ENCODE data around the gene H2BK1. TPM values are rescaled to one million over a fixed set of nuclear protein-coding genes. Genes with fewer than 3 reads are reported as not detected.

Gene H2BK1
- total RNA-seq, 1 donor from 2014 or later: not detected

- no peak for DNase-seq (ENCODE audit: extremely low spot score in 2 of 2)
- TF ChIP-seq POLR2AphosphoS5 (IDR thresholded peaks at IDR 0.05; ENCODE audit: insufficient read depth in 1 of 2, low read depth in 1 of 2) (no peak), CTCF (IDR thresholded peaks at IDR 0.05) (no peak), POLR2A (IDR thresholded peaks at IDR 0.05) (no peak)
- no peaks in the 10 kb centered on the region for H3K27me3 ChIP-seq
- H3K4me1 ChIP-seq: no peaks in the 10 kb centered on the region
- H3K27ac ChIP-seq: no peak overlapping the region
- no peaks in the 10 kb centered on the region for H3K9me3 ChIP-seq
- H3K36me3 ChIP-seq: no peaks in the 10 kb centered on the region
- intact Hi-C loops (cut with DNase I): no loop called here
- H3K4me3 ChIP-seq: no peak overlapping the region
Observed at GRCh38 chr7:151193203-151193978, 16.9 kb downstream of the H2BK1 start.

GRCh38 chr7:151192002-151192539, 18.2 kb downstream of the H2BK1 start:
- intact Hi-C loops (cut with DNase I): no loop called here
- Histone ChIP-seq H3K4me1 (no peaks in the 10 kb centered on the region), H3K27me3 (no peaks in the 10 kb centered on the region), H3K4me3 (no peak overlapping the region), H3K27ac (no peak overlapping the region), H3K36me3 (no peaks in the 10 kb centered on the region), H3K9me3 (no peaks in the 10 kb centered on the region)
- TF ChIP-seq POLR2AphosphoS5 (IDR thresholded peaks at IDR 0.05; ENCODE audit: insufficient read depth in 1 of 2, low read depth in 1 of 2) (no peak), POLR2A (IDR thresholded peaks at IDR 0.05) (no peak), CTCF (IDR thresholded peaks at IDR 0.05) (no peak)
- no peak for DNase-seq (ENCODE audit: extremely low spot score in 2 of 2)

- H3K36me3 ChIP-seq: no peaks in the 10 kb centered on the region
- no peaks in the 10 kb centered on the region for H3K4me1 ChIP-seq
- TF ChIP-seq CTCF (IDR thresholded peaks at IDR 0.05) (no peak), POLR2A (IDR thresholded peaks at IDR 0.05) (no peak), POLR2AphosphoS5 (IDR thresholded peaks at IDR 0.05; ENCODE audit: insufficient read depth in 1 of 2, low read depth in 1 of 2) (no peak)
- H3K27ac ChIP-seq: no peak overlapping the region
- H3K27me3 ChIP-seq: no peaks in the 10 kb centered on the region
- intact Hi-C loops (cut with DNase I): no loop called here
- H3K4me3 ChIP-seq: no peak overlapping the region
- no peaks in the 10 kb centered on the region for H3K9me3 ChIP-seq
- DNase-seq (ENCODE audit: extremely low spot score in 2 of 2): no peak
Observed at GRCh38 chr7:151191544-151191943, 18.7 kb downstream of the H2BK1 start.

GRCh38 chr7:151189038-151189437, 21.2 kb downstream of the H2BK1 start:
- no peaks in the 10 kb centered on the region for H3K36me3 ChIP-seq
- intact Hi-C loops (cut with DNase I): no loop called here
- H3K27ac ChIP-seq: no peak overlapping the region

More at GRCh38 chr7:151189038-151189437, 21.2 kb downstream of the H2BK1 start:
- Histone ChIP-seq H3K9me3 (no peaks in the 10 kb centered on the region), H3K4me1 (no peaks in the 10 kb centered on the region), H3K4me3 (no peak overlapping the region), H3K27me3 (no peaks in the 10 kb centered on the region)
- no peak for DNase-seq (ENCODE audit: extremely low spot score in 2 of 2)
- no peak for TF ChIP-seq CTCF (IDR thresholded peaks at IDR 0.05)
- TF ChIP-seq POLR2AphosphoS5 (IDR thresholded peaks at IDR 0.05; ENCODE audit: insufficient read depth in 1 of 2, low read depth in 1 of 2): no peak
- TF ChIP-seq POLR2A (IDR thresholded peaks at IDR 0.05): no peak

Data from vagina (tissue), 2 donors.